ENCODE results near the gene METTL8.

DNA sequence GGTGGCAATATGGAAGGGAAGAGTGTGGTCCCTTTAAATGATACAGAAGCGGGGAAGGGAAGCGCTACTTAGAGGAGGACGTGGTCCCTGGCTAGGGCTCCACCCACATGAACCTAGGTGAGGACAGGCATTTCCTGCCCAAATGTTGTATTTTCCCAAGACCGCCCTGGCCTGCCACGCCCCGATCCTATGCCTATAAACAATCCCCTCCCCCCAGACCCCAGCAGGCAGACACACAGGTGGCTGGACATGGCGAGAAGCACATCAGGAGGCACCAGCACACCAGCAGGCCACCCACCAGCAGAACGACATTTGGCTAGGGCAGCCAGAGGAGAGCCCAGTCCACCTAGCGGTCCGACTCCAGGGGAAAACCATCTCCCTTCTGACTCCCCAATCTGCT, 47.2 kb downstream of the METTL8 start:
- TF ChIP-seq CTCF (IDR thresholded peaks at IDR 0.05) = no peak
- no peak for TF ChIP-seq ESRRA (IDR thresholded peaks at IDR 0.05; ENCODE audit: borderline replicate concordance, low read length)
- TF ChIP-seq CEBPB (IDR thresholded peaks at IDR 0.05) = no peak

Measured in A549 (cell line).